H1 (cell line): ENCODE data around the gene C19orf85. TPM values are rescaled to one million over a fixed set of nuclear protein-coding genes. Genes with fewer than 3 reads are reported as not detected.

ENCODE experiments used
- CTCF ChIA-PET: fragments of 300-600 bp; sonication (Branson Sonifier 250); formaldehyde crosslinking; loops from one replicate; lab custom pipeline; 2021; ENCODE audit not compliant: partially characterized antibody; lab: Charles Lee
- POLR2A ChIA-PET: fragments of 300-600 bp; sonication (Branson Sonifier 250); formaldehyde crosslinking; loops from one replicate; lab custom pipeline; 2021; ENCODE audit warnings: inconsistent platforms; ENCODE audit not compliant: partially characterized antibody; lab: Charles Lee
- DNase-seq, 2 experiments: peaks; one replicate each; pipeline versions ENCODE4 v3.0.0 to v3.0.0-alpha.2; 2010 to 2022; ENCODE audit warnings: low spot score in 2 of 2, low read depth in 1 of 2, mixed read lengths in 1 of 2
- FAIRE-seq: peaks from 2 replicates; lab custom pipeline; 2011; peaks lifted over from hg19 to GRCh38; lab: Jason Lieb, UNC
- H2AFZ ChIP-seq: 2 replicates; pipeline ENCODE4 v1.8.1; 2012; ENCODE audit warnings: low read length, inconsistent platforms
- H2AK5ac ChIP-seq: 2 replicates; pipeline ENCODE4 v1.6.1; 2013; ENCODE audit warnings: low read depth, low read length
- H2BK120ac ChIP-seq: replicated peaks from 2 replicates; pipeline ENCODE3; 2013; ENCODE audit warnings: low read depth, low read length, inconsistent platforms
- H2BK12ac ChIP-seq: 2 replicates; pipeline ENCODE4 v1.6.1; 2013; ENCODE audit warnings: low read depth, low read length
- H2BK15ac ChIP-seq: 2 replicates; pipeline ENCODE4 v1.6.1; 2013; ENCODE audit warnings: low read length
- H2BK20ac ChIP-seq: 2 replicates; pipeline ENCODE4 v1.6.1; 2013; ENCODE audit warnings: low read length
- H2BK5ac ChIP-seq: 2 replicates; pipeline ENCODE4 v1.6.1; 2013; ENCODE audit warnings: low read depth, low read length
- H3K14ac ChIP-seq: 2 replicates; pipeline ENCODE4 v1.6.1; 2013; ENCODE audit warnings: inconsistent platforms; ENCODE audit not compliant: insufficient read length
- H3K18ac ChIP-seq: 2 replicates; pipeline ENCODE4 v1.6.1; 2013; ENCODE audit warnings: low read length; ENCODE audit errors: extremely low read depth
- H3K23ac ChIP-seq: 2 replicates; pipeline ENCODE4 v1.6.1; 2013; ENCODE audit warnings: inconsistent platforms; ENCODE audit not compliant: insufficient read length
- H3K23me2 ChIP-seq: 2 replicates; pipeline ENCODE4 v1.6.1; 2013; ENCODE audit warnings: low read depth, low read length
- H3K27ac ChIP-seq: 2 replicates; pipeline ENCODE4 v1.6.1; 2011; ENCODE audit warnings: low read depth, low read length, inconsistent platforms
- H3K27me3 ChIP-seq, 4 experiments: replicated peaks in 1 of 4; 1 replicate in 1 of 4; 2 replicates in 3 of 4; pipeline versions ENCODE4 v1.6.1 to v1.8.1; 2011 to 2013; ENCODE audit warnings: low read length in 3 of 4, mild to moderate bottlenecking in 3 of 4, inconsistent platforms in 2 of 4, mixed read lengths in 2 of 4, moderate library complexity in 1 of 4; ENCODE audit not compliant: control insufficient read depth in 3 of 4, insufficient read depth in 3 of 4; ENCODE audit errors: extremely low read depth in 1 of 4
- H3K36me3 ChIP-seq, 4 experiments: 2 replicates each; pipeline versions ENCODE4 v1.6.1 to v1.8.1; 2011 to 2013; ENCODE audit warnings: mild to moderate bottlenecking in 4 of 4, low read length in 3 of 4, moderate library complexity in 2 of 4, control low read depth in 1 of 4, inconsistent platforms in 1 of 4; ENCODE audit not compliant: insufficient read depth in 4 of 4, control insufficient read depth in 2 of 4
- H3K4ac ChIP-seq: replicated peaks from 2 replicates; pipeline ENCODE3; 2013; ENCODE audit warnings: low read length, low read depth, mixed read lengths, inconsistent platforms; ENCODE audit not compliant: insufficient read length
- H3K4me1 ChIP-seq, 4 experiments: replicated peaks in 1 of 4; 1 replicate in 1 of 4; 2 replicates in 3 of 4; pipeline versions ENCODE4 v1.6.1 to v1.8.1; 2011 to 2013; ENCODE audit warnings: low read length in 3 of 4, inconsistent platforms in 2 of 4, mixed read lengths in 1 of 4; ENCODE audit not compliant: insufficient read depth in 4 of 4, control insufficient read depth in 3 of 4
- H3K4me2 ChIP-seq, 2 experiments: 2 replicates each; pipeline versions ENCODE4 v1.6.1 to v1.8.1; 2011 to 2013; ENCODE audit warnings: low read depth in 2 of 2, low read length in 2 of 2, control low read depth in 1 of 2, inconsistent platforms in 1 of 2, mild to moderate bottlenecking in 1 of 2; ENCODE audit not compliant: insufficient read depth in 1 of 2
- H3K4me3 ChIP-seq, 4 experiments: fragments of 200-600, 300-600 bp in 1 of 4; sonication (generic), shearing (Covaris generic), sonication (Bioruptor Twin) in 1 of 4; 2 replicates each; pipeline versions ENCODE4 v1.5.1 to v1.8.1; 2011 to 2016; ENCODE audit warnings: low read length in 4 of 4, low read depth in 3 of 4, control low read depth in 2 of 4, inconsistent platforms in 2 of 4, mild to moderate bottlenecking in 2 of 4, mixed read lengths in 1 of 4, moderate library complexity in 1 of 4; ENCODE audit not compliant: insufficient read depth in 2 of 4; ENCODE audit errors: extremely low read depth in 1 of 4
- H3K56ac ChIP-seq: replicated peaks from 2 replicates; pipeline ENCODE3; 2013; ENCODE audit warnings: low read depth, mild to moderate bottlenecking, mixed read lengths, low read length, inconsistent platforms; ENCODE audit not compliant: insufficient read length
- H3K79me1 ChIP-seq: 2 replicates; pipeline ENCODE4 v1.6.1; 2013; ENCODE audit warnings: low read depth, low read length, control low read depth
- H3K79me2 ChIP-seq, 2 experiments: 2 replicates each; pipeline versions ENCODE4 v1.6.1 to v1.8.1; 2012 to 2013; ENCODE audit warnings: low read length in 2 of 2, mild to moderate bottlenecking in 2 of 2, inconsistent platforms in 1 of 2; ENCODE audit not compliant: insufficient read depth in 2 of 2, control insufficient read depth in 1 of 2
- H3K9ac ChIP-seq, 4 experiments: replicated peaks in 1 of 4; 1 replicate in 1 of 4; 2 replicates in 3 of 4; pipeline versions ENCODE4 v1.6.1 to v1.8.1; 2011 to 2013; ENCODE audit warnings: low read depth in 3 of 4, low read length in 3 of 4, control low read depth in 2 of 4, mild to moderate bottlenecking in 2 of 4, moderate library complexity in 2 of 4, inconsistent platforms in 1 of 4; ENCODE audit errors: extremely low read depth in 1 of 4
- H3K9me3 ChIP-seq, 2 experiments: 2 replicates each; pipeline versions ENCODE4 v1.6.1 to v1.8.1; 2012 to 2013; ENCODE audit warnings: mild to moderate bottlenecking in 2 of 2, moderate library complexity in 2 of 2, control low read depth in 1 of 2, inconsistent platforms in 1 of 2, low read depth in 1 of 2, low read length in 1 of 2, mixed read lengths in 1 of 2; ENCODE audit not compliant: insufficient read depth in 2 of 2
- H4K20me1 ChIP-seq, 2 experiments: replicated peaks in 1 of 2; 2 replicates each; pipeline versions ENCODE3 to v1.8.1; 2011 to 2013; ENCODE audit warnings: inconsistent platforms in 2 of 2, low read length in 2 of 2, mild to moderate bottlenecking in 1 of 2; ENCODE audit not compliant: insufficient read depth in 2 of 2, control insufficient read depth in 1 of 2
- H4K5ac ChIP-seq: 2 replicates; pipeline ENCODE4 v1.6.1; 2013; ENCODE audit warnings: low read length, low read depth, mixed read lengths, inconsistent platforms; ENCODE audit not compliant: insufficient read length
- H4K8ac ChIP-seq: 2 replicates; pipeline ENCODE4 v1.8.0; 2013; ENCODE audit warnings: mild to moderate bottlenecking, moderate library complexity, low read length, inconsistent platforms; ENCODE audit not compliant: insufficient read depth; ENCODE audit errors: extremely low read depth
- H4K91ac ChIP-seq: replicated peaks from 2 replicates; pipeline ENCODE3; 2013; ENCODE audit warnings: low read length, mixed read lengths, inconsistent platforms; ENCODE audit not compliant: insufficient read length
- ATF2 ChIP-seq: IDR thresholded peaks from 2 replicates; pipeline ENCODE4 v1.6.1; 2012; ENCODE audit warnings: low read length, inconsistent platforms
- E2F6 ChIP-seq: IDR thresholded peaks from 2 replicates; pipeline ENCODE4 v1.6.1; 2012; ENCODE audit warnings: inconsistent platforms
- MAX ChIP-seq: IDR thresholded peaks from 2 replicates; pipeline ENCODE4 v1.6.1; 2012; ENCODE audit warnings: inconsistent platforms
- WGBS, 2 experiments: shearing (Covaris generic) in 1 of 2; methylation state at CpG; one replicate each; pipeline versions ENCODE4 v1.1.6 to v1.1.7; 2013 to 2015; ENCODE audit warnings: low lambda C conversion rate in 2 of 2, mixed read lengths in 2 of 2, inconsistent platforms in 1 of 2, low coverage in 1 of 2, missing lambda C conversion rate in 1 of 2; ENCODE audit not compliant: insufficient replicate concordance in 2 of 2, insufficient coverage in 1 of 2, insufficient read length in 1 of 2; ENCODE audit errors: extremely low coverage in 1 of 2, missing lambda C conversion rate in 1 of 2; 5-methylcytosine and 5-hydroxymethylcytosine counted together
- polyA plus RNA-seq, 7 experiments: library from polyadenylated mRNA; depleted of rRNA in 3 of 7; stranded (reverse) in 5 of 7; unstranded in 2 of 7; fragments of >200 nt in 5 of 7; fragments of 200-250 nt in 2 of 7; gene quantifications; 1 replicate in 5 of 7; 2 replicates in 1 of 7; 4 replicates in 1 of 7; pipeline versions ENCODE4 v1.2.1 to v1.2.3, GENCODE V29; 2011 to 2013; ENCODE audit warnings: missing spikeins in 2 of 7, mixed read lengths in 2 of 7
- total RNA-seq: library from RNA; stranded (reverse); fragmentation: NEBNext Ultra II Directional; extraction: Animal tissue kit (Norgen Biotek cat#: 25700); gene quantifications from 2 replicates; pipeline ENCODE4 v1.2.1, GENCODE V29; 2021

Gene C19orf85
- total and polyA plus RNA-seq, 2 of the 8 experiments (the other 6 are each of a cell fraction or from before 2014, with no cell fraction given), result 2.2 to 3.2 TPM

- Histone ChIP-seq H3K23me2 (peaks cover 14% of the 10 kb centered on the region; the same call in 1 of the 2 replicates), H3K18ac (no peak overlapping the region), H3K27ac (no peak overlapping the region), H3K14ac (no peak overlapping the region), H3K4me1 (peaks cover 6 to 21% (median 9%) of the 10 kb centered on the region in 4 experiments), H3K79me1 (no peaks in the 10 kb centered on the region), H4K91ac (no peak overlapping the region), H4K5ac (no peak overlapping the region), H3K4me2 (peak overlapping the region; percentile 82 to 92), H2BK15ac (no peak overlapping the region), H2BK120ac (no peak overlapping the region), H3K9ac (no peak overlapping the region), H3K4ac (no peak overlapping the region), H2BK5ac (no peak overlapping the region), H3K4me3 (peak overlapping the region in 2 of 4 experiments; percentile 18 to 65; a peak in 3 of 8 replicates), H3K23ac (no peak overlapping the region), H2BK12ac (no peak overlapping the region), H2AK5ac (no peak overlapping the region), H4K8ac (no peak overlapping the region; the same call in 1 of the 2 replicates), H2BK20ac (no peak overlapping the region), H2AFZ (no peak overlapping the region), H3K56ac (no peak overlapping the region), H4K20me1 (peaks cover 3 to 19% of the 10 kb centered on the region in 2 experiments), H3K36me3 (no peaks in the 10 kb centered on the region), H3K9me3 (no peaks in the 10 kb centered on the region), H3K27me3 (peaks cover 45 to 91% (median 80%) of the 10 kb centered on the region in 4 experiments), H3K79me2 (no peaks in the 10 kb centered on the region)
- FAIRE-seq (no peak), DNase-seq (peak in 1 of 2 experiments; percentile 71)
- ChIA-PET CTCF (interaction anchor here (0.6 to 1.6 kb wide), 4 partner anchors 11 to 303 kb away, joined by 3 to 8 read pairs (median 3); no protein-coding TSS in a partner anchor), POLR2A (interaction anchor here (0.8 to 4.4 kb wide), 5 partner anchors 10 to 59 kb away, joined by 4 to 21 read pairs (median 5); partner anchors contain the start of genes TMEM238 and UBE2S)
- 4% methylated on average over 17 of the region's 72 CpGs; no CpG with 5 or more reads in 1 of the 2 experiments for WGBS, 2 experiments
- TF ChIP-seq E2F6, result peak; percentile 72; the same call in 1 of the 2 replicates
- TF ChIP-seq MAX, result peak; percentile 81
- no peak for TF ChIP-seq ATF2
These were observed 22.1 kb downstream of the C19orf85 start for GRCh38 chr19:55442372-55442961.
